ENCODE results near the gene APOBEC3G.

GRCh38 chr22:39109361-39109760, 32.3 kb downstream of the APOBEC3G start:
- no peak for TF ChIP-seq POLR2A (IDR thresholded peaks at IDR 0.05)
- TF ChIP-seq, protein P1, sequence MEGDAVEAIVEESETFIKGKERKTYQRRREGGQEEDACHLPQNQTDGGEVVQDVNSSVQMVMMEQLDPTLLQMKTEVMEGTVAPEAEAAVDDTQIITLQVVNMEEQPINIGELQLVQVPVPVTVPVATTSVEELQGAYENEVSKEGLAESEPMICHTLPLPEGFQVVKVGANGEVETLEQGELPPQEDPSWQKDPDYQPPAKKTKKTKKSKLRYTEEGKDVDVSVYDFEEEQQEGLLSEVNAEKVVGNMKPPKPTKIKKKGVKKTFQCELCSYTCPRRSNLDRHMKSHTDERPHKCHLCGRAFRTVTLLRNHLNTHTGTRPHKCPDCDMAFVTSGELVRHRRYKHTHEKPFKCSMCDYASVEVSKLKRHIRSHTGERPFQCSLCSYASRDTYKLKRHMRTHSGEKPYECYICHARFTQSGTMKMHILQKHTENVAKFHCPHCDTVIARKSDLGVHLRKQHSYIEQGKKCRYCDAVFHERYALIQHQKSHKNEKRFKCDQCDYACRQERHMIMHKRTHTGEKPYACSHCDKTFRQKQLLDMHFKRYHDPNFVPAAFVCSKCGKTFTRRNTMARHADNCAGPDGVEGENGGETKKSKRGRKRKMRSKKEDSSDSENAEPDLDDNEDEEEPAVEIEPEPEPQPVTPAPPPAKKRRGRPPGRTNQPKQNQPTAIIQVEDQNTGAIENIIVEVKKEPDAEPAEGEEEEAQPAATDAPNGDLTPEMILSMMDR (IDR thresholded peaks at IDR 0.05) = no peak
- TF ChIP-seq POLR2AphosphoS5 (IDR thresholded peaks at IDR 0.05) = no peak
